GM12874 (cell line): ENCODE data around the gene PCYOX1L.

Experiments used
- TF ChIP-seq, protein P1 (sequence below): IDR thresholded peaks from 2 replicates; pipeline ENCODE4 v1.5.1; 2011; ENCODE audit warnings: low read depth, mild to moderate bottlenecking, control low read depth, low read length, moderate library complexity; ENCODE audit not compliant: insufficient read depth

The PCYOX1L gene, protein sequence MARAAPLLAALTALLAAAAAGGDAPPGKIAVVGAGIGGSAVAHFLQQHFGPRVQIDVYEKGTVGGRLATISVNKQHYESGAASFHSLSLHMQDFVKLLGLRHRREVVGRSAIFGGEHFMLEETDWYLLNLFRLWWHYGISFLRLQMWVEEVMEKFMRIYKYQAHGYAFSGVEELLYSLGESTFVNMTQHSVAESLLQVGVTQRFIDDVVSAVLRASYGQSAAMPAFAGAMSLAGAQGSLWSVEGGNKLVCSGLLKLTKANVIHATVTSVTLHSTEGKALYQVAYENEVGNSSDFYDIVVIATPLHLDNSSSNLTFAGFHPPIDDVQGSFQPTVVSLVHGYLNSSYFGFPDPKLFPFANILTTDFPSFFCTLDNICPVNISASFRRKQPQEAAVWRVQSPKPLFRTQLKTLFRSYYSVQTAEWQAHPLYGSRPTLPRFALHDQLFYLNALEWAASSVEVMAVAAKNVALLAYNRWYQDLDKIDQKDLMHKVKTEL

DNA sequence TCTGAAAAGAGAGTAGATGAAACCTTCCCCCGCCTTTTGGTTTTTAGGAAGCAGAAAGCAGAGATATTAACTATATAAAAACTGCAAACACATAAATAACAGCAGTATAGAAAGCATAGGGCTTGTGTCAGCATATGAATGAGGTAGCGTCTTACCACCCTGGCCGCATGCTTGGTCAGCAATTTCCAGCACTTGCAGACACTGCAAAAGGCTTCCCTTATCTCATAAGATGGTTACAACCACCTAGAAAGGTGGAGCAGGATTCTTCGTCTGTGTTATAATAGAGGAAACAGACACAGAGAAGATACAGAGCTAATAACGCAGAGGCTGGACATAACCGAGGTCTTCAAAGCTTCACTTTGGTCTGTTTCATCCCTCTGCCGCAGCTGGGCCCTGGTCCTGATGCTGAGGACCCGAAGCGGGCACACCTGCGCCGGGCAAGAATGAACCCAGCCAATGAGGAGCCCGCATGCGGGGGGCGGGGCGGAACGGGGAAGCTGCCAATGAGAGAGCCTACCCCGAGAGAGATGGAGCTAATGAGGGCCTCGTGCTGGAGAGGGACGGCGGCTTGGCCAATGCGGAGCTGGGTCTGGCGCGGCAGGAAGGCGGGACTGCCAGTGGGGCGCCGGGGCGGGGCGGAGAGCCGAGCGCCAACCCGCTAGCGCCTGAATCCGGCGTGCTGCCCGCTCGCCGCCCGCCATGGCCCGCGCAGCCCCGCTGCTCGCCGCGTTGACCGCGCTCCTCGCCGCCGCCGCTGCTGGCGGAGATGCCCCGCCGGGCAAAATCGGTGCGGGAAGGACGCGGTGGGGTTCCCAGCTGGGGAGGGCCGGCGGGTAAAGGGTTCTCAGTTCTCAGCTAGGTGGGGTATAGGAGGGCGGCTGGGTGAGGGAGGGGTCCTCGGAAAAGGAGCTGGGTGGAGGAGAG, at the start of gene PCYOX1L:
Gene PCYOX1L (plus strand): TSS at position 677 of the 924 bp plus-strand sequence. CDS start 23 bp downstream, at position 700.
- TF ChIP-seq, protein P1, sequence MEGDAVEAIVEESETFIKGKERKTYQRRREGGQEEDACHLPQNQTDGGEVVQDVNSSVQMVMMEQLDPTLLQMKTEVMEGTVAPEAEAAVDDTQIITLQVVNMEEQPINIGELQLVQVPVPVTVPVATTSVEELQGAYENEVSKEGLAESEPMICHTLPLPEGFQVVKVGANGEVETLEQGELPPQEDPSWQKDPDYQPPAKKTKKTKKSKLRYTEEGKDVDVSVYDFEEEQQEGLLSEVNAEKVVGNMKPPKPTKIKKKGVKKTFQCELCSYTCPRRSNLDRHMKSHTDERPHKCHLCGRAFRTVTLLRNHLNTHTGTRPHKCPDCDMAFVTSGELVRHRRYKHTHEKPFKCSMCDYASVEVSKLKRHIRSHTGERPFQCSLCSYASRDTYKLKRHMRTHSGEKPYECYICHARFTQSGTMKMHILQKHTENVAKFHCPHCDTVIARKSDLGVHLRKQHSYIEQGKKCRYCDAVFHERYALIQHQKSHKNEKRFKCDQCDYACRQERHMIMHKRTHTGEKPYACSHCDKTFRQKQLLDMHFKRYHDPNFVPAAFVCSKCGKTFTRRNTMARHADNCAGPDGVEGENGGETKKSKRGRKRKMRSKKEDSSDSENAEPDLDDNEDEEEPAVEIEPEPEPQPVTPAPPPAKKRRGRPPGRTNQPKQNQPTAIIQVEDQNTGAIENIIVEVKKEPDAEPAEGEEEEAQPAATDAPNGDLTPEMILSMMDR: no peak

DNA sequence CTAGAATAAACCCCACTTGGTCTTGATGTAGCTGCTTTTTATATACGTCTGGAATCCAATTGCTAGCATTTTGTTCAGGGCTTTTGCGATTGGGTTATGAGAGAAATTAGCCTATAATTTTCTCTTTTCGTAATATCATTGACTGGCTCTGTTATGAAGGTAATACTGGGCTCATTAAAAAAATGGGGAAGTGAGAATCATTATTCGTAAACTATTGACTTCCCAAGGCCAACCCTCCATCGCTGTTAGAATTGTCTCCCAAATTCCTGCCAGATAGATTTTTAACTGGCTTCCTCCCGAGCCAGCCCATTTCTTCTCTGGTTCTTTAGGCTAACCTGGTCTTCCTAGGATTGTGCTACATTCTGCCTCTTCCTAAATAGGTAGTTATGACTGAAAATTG, 48.5 kb upstream of the PCYOX1L start:
- TF ChIP-seq, protein P1: no peak

DNA sequence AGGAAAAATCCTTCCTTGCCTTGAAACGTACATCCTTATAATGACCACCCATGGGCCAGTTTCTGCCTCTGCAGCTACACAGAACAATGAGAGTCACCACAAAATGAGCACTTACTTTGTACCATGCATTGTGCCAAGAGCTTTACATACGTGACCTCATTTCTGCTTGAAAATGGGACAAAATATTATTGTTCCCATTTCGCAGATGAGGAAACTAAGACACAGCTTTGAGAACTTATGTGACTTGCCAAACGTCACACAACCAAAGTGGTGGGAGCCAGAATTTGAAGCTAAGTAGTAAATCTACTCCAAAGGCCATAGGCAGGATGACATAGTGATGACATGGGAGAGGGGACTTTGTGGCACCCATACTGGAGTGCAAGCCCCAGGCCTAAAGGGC, 47.4 kb upstream of the PCYOX1L start:
- TF ChIP-seq, protein P1: no peak

DNA sequence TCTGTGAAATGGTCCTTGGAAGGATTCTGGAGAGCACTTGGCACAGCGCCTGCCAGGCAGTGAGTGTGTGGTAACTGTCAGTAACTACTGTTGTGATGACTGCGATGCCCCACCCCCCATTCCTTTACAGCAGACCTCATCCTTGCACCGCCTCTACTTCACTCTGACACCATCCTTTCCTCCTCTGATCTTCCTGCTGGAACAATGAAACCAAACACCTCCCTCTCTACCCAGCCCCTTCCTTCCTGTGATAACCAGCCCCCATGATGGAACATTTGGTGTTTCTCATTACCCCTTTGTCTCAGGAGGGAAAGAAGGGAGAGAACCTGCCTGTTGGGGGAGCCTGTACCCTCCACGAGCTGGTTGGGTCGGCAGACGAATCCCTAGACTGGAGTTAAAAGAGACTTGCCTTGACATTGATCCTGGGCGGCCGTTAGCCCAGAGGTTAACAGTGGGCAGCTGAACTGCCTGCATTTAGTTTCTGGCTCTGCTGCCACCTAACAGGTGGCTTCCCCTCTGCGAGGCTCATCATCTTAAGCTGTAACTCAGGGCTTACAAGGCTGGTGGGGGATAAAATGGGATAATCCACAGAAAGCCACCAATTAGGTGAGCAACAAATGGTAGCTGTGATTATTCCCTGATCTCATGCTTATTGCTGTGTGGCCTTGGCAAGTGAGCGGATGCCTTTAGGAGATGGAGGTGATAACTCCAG, 46.7 kb upstream of the PCYOX1L start:
- TF ChIP-seq, protein P1: no peak

DNA sequence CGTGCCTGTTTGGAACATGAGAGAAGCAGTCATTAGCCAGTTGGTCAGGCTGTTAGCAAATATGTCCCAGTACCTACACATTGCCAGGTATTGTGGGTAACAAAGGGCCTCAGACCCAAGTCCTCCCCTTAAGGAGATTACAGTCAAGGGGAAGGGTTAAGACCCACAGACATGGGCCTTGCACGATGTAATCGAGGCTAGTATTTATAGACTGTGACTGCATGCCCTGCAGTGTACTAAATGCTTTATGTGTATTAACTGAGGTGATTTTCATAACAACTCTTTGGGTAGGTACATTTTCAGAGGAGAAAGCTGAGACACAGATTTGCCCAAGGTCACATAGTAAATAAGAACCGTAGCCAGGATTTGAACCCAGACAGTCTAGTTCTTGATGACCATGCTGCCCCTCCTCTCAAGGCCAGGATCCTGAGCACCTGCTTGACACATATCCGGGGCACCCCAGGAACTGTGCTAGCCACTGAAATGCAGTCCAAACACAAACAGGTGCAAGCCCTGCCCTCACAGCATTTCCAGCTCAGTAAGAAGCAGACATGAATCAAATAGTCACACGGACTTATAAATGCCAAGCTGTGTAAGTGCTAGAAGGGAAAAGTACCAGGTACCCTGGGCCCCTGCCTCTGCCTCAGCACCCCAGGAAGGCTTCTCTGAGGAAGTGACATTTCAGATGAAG, 44.5 kb upstream of the PCYOX1L start:
- TF ChIP-seq, protein P1: no peak

DNA sequence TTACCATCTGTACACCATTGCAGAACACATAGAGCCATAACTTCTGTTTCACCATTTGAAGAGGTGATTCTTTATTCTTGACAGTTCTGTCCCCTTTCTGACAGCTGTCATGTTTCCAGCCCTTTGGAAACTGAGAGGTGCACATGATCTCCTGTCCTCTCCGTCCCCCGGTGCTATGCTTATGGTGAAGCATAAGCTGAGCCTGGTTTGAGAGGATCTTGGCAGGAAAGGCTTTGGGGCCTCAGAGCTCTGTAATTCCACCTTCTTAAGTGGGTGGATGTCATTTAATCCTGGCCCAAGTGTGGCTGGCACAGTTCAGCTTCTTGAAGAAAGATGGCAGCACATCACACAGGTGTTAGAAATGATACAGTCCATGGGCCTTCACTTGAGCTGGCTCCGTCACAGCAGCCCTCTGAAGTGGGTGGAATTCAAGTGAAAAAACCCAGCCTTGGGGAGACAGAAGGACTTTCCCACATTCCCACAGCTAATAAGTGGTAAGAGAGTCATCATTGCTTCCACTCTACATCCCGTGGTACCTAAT, 43.2 kb upstream of the PCYOX1L start:
- TF ChIP-seq, protein P1: no peak
